Fibroblast of the aortic adventitia (primary cell): ENCODE results near the gene INSC. TPM values are rescaled to one million over a fixed set of nuclear protein-coding genes. Genes with fewer than 3 reads are reported as not detected.

Source experiments
- DNase-seq: peaks from one replicate; pipeline ENCODE4 v3.0.0-alpha.2; 2010; ENCODE audit warnings: low read depth
- H3K4me3 ChIP-seq: 2 replicates; pipeline ENCODE4 v1.5.1; 2011; ENCODE audit warnings: low read depth, mild to moderate bottlenecking, control low read depth, low read length, moderate library complexity
- total RNA-seq: library from RNA; depleted of rRNA; stranded (reverse); fragments of >200 nt; gene quantifications from 2 replicates; pipeline ENCODE4 v1.2.3, GENCODE V29; 2012; ENCODE audit warnings: low replicate concordance
- TF ChIP-seq, protein P1 (sequence below): IDR thresholded peaks from 2 replicates; pipeline ENCODE4 v1.5.1; 2011; ENCODE audit warnings: mild to moderate bottlenecking, low read length, control low read depth, inconsistent platforms; ENCODE audit not compliant: insufficient read depth

INSC gene
- total RNA-seq, 1 donor, result 0.81 TPM

DNA sequence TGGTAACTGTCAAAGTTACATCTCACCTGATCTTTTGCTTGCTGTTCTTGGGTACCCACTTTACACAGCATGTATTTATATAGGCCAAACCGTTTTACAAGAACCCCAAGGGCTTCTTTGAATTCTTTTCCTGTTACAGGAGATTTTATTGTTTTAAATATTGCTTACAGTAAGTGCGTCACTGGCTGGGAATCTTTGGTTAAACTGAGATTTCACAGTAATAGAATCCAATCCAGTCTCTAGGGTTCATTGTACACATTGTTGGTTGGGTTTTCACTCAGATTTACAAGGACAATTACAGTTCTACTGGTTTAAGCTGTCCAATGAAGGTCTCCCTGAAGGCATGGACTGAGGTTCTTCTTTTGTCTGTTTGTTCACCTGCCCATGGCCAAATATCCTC is 171.7 kb downstream of the INSC start:
- TF ChIP-seq, protein P1, sequence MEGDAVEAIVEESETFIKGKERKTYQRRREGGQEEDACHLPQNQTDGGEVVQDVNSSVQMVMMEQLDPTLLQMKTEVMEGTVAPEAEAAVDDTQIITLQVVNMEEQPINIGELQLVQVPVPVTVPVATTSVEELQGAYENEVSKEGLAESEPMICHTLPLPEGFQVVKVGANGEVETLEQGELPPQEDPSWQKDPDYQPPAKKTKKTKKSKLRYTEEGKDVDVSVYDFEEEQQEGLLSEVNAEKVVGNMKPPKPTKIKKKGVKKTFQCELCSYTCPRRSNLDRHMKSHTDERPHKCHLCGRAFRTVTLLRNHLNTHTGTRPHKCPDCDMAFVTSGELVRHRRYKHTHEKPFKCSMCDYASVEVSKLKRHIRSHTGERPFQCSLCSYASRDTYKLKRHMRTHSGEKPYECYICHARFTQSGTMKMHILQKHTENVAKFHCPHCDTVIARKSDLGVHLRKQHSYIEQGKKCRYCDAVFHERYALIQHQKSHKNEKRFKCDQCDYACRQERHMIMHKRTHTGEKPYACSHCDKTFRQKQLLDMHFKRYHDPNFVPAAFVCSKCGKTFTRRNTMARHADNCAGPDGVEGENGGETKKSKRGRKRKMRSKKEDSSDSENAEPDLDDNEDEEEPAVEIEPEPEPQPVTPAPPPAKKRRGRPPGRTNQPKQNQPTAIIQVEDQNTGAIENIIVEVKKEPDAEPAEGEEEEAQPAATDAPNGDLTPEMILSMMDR, result no peak
- no peak overlapping the region for H3K4me3 ChIP-seq
- no peak for DNase-seq

GRCh38 chr11:15288863-15289262 is 174.1 kb downstream of the INSC start:
- H3K4me3 ChIP-seq, result no peak overlapping the region
- TF ChIP-seq, protein P1, result no peak
- DNase-seq, result no peak

- H3K4me3 ChIP-seq, result no peak overlapping the region
- TF ChIP-seq, protein P1, result no peak
- no peak for DNase-seq
These were observed 175.0 kb downstream of the INSC start for GRCh38 chr11:15289723-15290122.

GRCh38 chr11:15291885-15292284 is 177.2 kb downstream of the INSC start:
- TF ChIP-seq, protein P1, result no peak
- H3K4me3 ChIP-seq, result no peak overlapping the region
- no peak for DNase-seq

- DNase-seq, result no peak
- H3K4me3 ChIP-seq, result no peak overlapping the region
- TF ChIP-seq, protein P1, result no peak
These were observed 179.4 kb downstream of the INSC start for GRCh38 chr11:15293975-15294620.

DNA sequence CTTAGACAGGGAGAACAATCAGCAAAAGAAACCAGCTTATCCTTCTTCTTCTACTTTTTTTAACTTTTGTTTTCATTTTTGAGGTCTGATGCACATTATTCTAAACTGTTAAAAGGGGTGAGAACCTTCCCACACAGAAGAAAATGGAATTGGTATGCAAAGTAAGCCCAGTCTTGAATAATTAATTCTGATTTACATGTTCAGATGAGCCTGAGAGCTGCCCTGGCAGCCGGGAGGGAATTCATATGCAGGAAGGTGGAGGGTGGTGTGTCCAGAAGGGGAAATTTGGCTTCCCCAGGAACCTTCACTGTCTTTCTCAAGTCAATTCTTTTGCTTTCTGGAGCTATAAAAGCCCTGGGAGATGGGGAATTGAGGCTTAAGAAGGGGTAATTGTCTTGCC is 181.0 kb downstream of the INSC start:
- DNase-seq, result no peak
- H3K4me3 ChIP-seq, result no peak overlapping the region

More for the DNA sequence above, 181.0 kb downstream of the INSC start:
- TF ChIP-seq, protein P1, result no peak

Other genes starting within 250 kb of the INSC start
- gene CYP2R1, start 222.7 kb upstream of the INSC start, total RNA-seq, result 10.2 and 14.3 TPM in 2 replicates
- gene CALCA, start 142.6 kb upstream of the INSC start, total RNA-seq, result not detected in 2 replicates
- gene CALCB, start 41.3 kb upstream of the INSC start, total RNA-seq, result not detected in 2 replicates